Measurements from ENCODE around the gene STUM. TPM values are rescaled to one million over a fixed set of nuclear protein-coding genes. Genes with fewer than 3 reads are reported as not detected.
"Not testable (repeated sequence)": the region's sequence is repeated elsewhere in the genome, so short reads cannot be mapped to it uniquely, and the experiment has no call there.

STUM gene
- not detected for total RNA-seq

GRCh38 chr1:226548256-226549093 lies at the start of gene STUM:
Gene STUM, plus strand, starts transcription at chr1:226548764. Its CDS starts 141 bp downstream, at chr1:226548905.
- H3K4me3 ChIP-seq (ENCODE audit: low read length): no peak within 1 kb of the TSS
- H3K27me3 ChIP-seq (ENCODE audit: insufficient read depth, low read length): peaks cover 63% of the 10 kb centered on the region
- no peaks in the 10 kb centered on the region for H3K9me3 ChIP-seq (ENCODE audit: low read depth, low read length)
- H3K4me1 ChIP-seq (ENCODE audit: insufficient read depth, low read length): peaks cover 23% of the 10 kb centered on the region

GRCh38 chr1:226499699-226500098 lies 48.9 kb upstream of the STUM start:
- not testable (repeated sequence) for H3K27me3 ChIP-seq (ENCODE audit: insufficient read depth, low read length); H3K4me1 ChIP-seq (ENCODE audit: insufficient read depth, low read length); H3K4me3 ChIP-seq (ENCODE audit: low read length); H3K9me3 ChIP-seq (ENCODE audit: low read depth, low read length)

- H3K4me3 ChIP-seq (ENCODE audit: low read length): no peak overlapping the region
- peaks cover 5% of the 10 kb centered on the region for H3K27me3 ChIP-seq (ENCODE audit: insufficient read depth, low read length)
- H3K4me1 ChIP-seq (ENCODE audit: insufficient read depth, low read length): no peaks in the 10 kb centered on the region
- H3K9me3 ChIP-seq (ENCODE audit: low read depth, low read length): no peaks in the 10 kb centered on the region
These were observed 42.5 kb upstream of the STUM start for GRCh38 chr1:226506021-226506420.

GRCh38 chr1:226506921-226507320 lies 41.6 kb upstream of the STUM start:
- Histone ChIP-seq H3K4me1 (ENCODE audit: insufficient read depth, low read length) (no peaks in the 10 kb centered on the region), H3K27me3 (ENCODE audit: insufficient read depth, low read length) (peaks cover 5% of the 10 kb centered on the region), H3K9me3 (ENCODE audit: low read depth, low read length) (no peaks in the 10 kb centered on the region), H3K4me3 (ENCODE audit: low read length) (no peak overlapping the region)

- H3K4me1 ChIP-seq (ENCODE audit: insufficient read depth, low read length): no peaks in the 10 kb centered on the region
- H3K27me3 ChIP-seq (ENCODE audit: insufficient read depth, low read length): peaks cover 5% of the 10 kb centered on the region
- H3K9me3 ChIP-seq (ENCODE audit: low read depth, low read length): no peaks in the 10 kb centered on the region
- H3K4me3 ChIP-seq (ENCODE audit: low read length): no peak overlapping the region
These were observed 38.1 kb upstream of the STUM start for GRCh38 chr1:226510453-226510852.

- Histone ChIP-seq H3K4me3 (ENCODE audit: low read length) (no peak overlapping the region), H3K4me1 (ENCODE audit: insufficient read depth, low read length) (no peaks in the 10 kb centered on the region), H3K27me3 (ENCODE audit: insufficient read depth, low read length) (peaks cover 5% of the 10 kb centered on the region), H3K9me3 (ENCODE audit: low read depth, low read length) (no peaks in the 10 kb centered on the region)
These were observed 37.3 kb upstream of the STUM start for GRCh38 chr1:226511296-226511695.

- Histone ChIP-seq H3K4me1 (ENCODE audit: insufficient read depth, low read length) (no peaks in the 10 kb centered on the region), H3K9me3 (ENCODE audit: low read depth, low read length) (no peaks in the 10 kb centered on the region), H3K27me3 (ENCODE audit: insufficient read depth, low read length) (peaks cover 5% of the 10 kb centered on the region), H3K4me3 (ENCODE audit: low read length) (no peak overlapping the region)
These were observed 36.4 kb upstream of the STUM start for GRCh38 chr1:226512076-226512728.

- no peaks in the 10 kb centered on the region for H3K9me3 ChIP-seq (ENCODE audit: low read depth, low read length)
- H3K4me3 ChIP-seq (ENCODE audit: low read length): no peak overlapping the region
- no peaks in the 10 kb centered on the region for H3K27me3 ChIP-seq (ENCODE audit: insufficient read depth, low read length)
- H3K4me1 ChIP-seq (ENCODE audit: insufficient read depth, low read length): no peaks in the 10 kb centered on the region
These were observed 30.2 kb upstream of the STUM start for GRCh38 chr1:226518375-226518774.

- Histone ChIP-seq H3K4me3 (ENCODE audit: low read length) (no peak overlapping the region), H3K4me1 (ENCODE audit: insufficient read depth, low read length) (no peaks in the 10 kb centered on the region), H3K27me3 (ENCODE audit: insufficient read depth, low read length) (no peaks in the 10 kb centered on the region), H3K9me3 (ENCODE audit: low read depth, low read length) (no peaks in the 10 kb centered on the region)
These were observed 29.4 kb upstream of the STUM start for GRCh38 chr1:226519135-226519534.

GRCh38 chr1:226519716-226520598 lies 28.6 kb upstream of the STUM start:
- H3K4me1 ChIP-seq (ENCODE audit: insufficient read depth, low read length): no peaks in the 10 kb centered on the region
- H3K9me3 ChIP-seq (ENCODE audit: low read depth, low read length): no peaks in the 10 kb centered on the region
- H3K27me3 ChIP-seq (ENCODE audit: insufficient read depth, low read length): no peaks in the 10 kb centered on the region
- no peak overlapping the region for H3K4me3 ChIP-seq (ENCODE audit: low read length)

- Histone ChIP-seq H3K9me3 (ENCODE audit: low read depth, low read length) (no peaks in the 10 kb centered on the region), H3K27me3 (ENCODE audit: insufficient read depth, low read length) (no peaks in the 10 kb centered on the region), H3K4me3 (ENCODE audit: low read length) (no peak overlapping the region), H3K4me1 (ENCODE audit: insufficient read depth, low read length) (no peaks in the 10 kb centered on the region)
These were observed 27.8 kb upstream of the STUM start for GRCh38 chr1:226520640-226521355.

GRCh38 chr1:226523646-226524406 lies 24.7 kb upstream of the STUM start:
- Histone ChIP-seq H3K4me3 (ENCODE audit: low read length) (no peak overlapping the region), H3K27me3 (ENCODE audit: insufficient read depth, low read length) (no peaks in the 10 kb centered on the region), H3K9me3 (ENCODE audit: low read depth, low read length) (no peaks in the 10 kb centered on the region), H3K4me1 (ENCODE audit: insufficient read depth, low read length) (no peaks in the 10 kb centered on the region)

GRCh38 chr1:226524547-226524946 lies 24.0 kb upstream of the STUM start:
- Histone ChIP-seq H3K27me3 (ENCODE audit: insufficient read depth, low read length) (no peaks in the 10 kb centered on the region), H3K4me3 (ENCODE audit: low read length) (no peak overlapping the region), H3K9me3 (ENCODE audit: low read depth, low read length) (no peaks in the 10 kb centered on the region), H3K4me1 (ENCODE audit: insufficient read depth, low read length) (no peaks in the 10 kb centered on the region)

GRCh38 chr1:226525750-226526149 lies 22.8 kb upstream of the STUM start:
- H3K4me3 ChIP-seq (ENCODE audit: low read length): no peak overlapping the region
- no peaks in the 10 kb centered on the region for H3K4me1 ChIP-seq (ENCODE audit: insufficient read depth, low read length)
- H3K27me3 ChIP-seq (ENCODE audit: insufficient read depth, low read length): no peaks in the 10 kb centered on the region
- H3K9me3 ChIP-seq (ENCODE audit: low read depth, low read length): no peaks in the 10 kb centered on the region

Measured in mononuclear cell (primary cell).